GM18867 (cell line): ENCODE results near the gene CHMP4A.

ENCODE experiments used
- ATAC-seq: cut with Tn5 transposase; IDR thresholded peaks from one replicate; pipeline ENCODE4 v1.9.1; 2021; ENCODE audit warnings: mild to moderate bottlenecking, moderate library complexity; ENCODE audit not compliant: unreplicated experiment

Gene CHMP4A

DNA sequence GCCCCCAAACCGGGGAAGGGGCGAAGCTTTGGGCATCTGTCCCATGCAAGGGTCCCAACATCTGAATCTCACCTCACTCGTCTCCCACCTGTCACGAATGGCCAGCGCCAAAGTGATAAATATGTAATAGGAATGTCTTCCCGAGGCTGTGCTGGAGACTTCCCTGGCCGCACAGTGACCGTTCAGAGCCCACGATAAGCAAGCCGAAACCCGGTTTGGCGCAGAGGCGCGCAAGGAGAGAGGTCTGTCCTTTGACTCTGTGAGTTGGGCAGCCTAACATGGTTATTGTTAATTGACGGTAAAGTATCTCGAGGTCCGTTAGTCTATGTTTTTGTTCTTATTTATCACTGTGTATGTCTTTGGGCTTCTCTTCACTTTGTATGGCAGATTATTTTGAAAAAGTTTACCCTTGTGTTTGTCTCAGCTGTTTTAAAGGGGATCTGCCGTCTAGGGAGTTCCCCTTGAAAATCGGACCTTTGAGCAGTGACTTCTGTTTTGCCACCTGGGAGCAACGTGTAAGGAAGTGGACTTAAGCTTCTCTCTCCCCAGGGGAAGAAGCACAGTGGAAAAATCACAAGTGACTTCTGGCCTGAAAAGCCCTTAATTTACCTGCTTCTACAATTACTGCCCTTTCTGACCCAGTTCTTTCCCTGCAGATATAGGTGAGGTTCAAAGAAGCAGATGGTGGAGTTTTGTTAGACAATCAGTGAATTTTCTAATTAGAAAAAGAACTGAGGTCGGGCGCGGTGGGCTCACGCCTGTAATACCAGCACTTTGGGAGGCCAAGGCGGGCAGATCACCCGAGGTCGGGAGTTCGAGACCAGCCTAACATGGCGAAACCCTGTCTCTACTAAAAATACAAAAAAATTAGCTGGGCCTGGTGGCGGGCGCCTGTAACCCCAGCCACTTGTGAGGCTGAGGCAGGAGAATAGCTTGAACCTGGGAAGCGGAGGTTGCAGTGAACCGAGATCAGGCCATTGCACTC, 16.9 kb downstream of the CHMP4A start:
- peak; percentile 24 for ATAC-seq

DNA sequence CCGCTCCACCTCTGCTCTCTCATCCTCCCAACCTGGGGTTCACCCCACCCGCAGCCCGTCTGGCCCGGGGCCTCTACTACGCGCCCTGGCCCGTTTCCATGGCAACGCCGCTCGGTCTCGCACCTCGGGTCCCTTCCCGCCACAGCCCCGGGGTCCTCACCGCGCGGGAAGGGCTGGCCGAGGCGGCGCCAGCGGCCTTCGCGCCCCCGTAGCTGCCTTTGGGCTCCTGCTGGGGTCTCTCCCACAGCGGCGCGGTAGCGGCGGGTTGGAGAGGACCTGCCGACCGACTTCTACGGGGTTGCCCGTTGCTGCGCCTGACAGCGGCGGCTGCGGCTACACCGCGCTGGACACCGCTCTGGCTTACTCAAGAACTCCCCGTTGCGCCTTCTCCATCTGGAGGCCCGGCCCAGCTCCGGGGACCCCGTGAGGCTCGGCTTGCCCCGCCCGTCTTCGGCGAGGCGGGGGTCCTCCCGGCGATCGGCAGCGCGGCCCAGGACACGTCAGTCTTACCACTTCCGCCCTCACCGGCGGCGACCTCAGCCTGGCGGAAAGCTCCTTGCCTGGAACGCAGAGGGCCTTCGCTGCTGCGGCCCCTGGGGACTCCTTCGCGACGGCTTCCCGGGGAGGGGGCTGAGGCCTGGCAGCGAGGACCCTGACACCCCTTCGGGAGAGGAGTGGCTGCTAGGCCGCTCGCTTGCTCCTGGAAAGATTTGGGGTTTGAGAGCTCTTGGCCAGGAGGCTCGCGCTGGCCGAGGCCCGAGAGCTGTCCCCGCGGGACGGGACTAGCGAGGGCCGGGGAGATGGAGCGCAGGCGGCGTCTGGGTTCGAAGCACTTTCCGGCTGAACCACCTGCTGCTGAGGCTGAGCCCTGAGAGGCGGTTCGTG, 17.9 kb downstream of the CHMP4A start, which contains the start of gene TM9SF1:
TM9SF1 (minus strand) TSS at position 256 of the 885 bp plus-strand sequence. CDS start 422 bp downstream, outside the sequence.
- peak; percentile 81 for ATAC-seq

DNA sequence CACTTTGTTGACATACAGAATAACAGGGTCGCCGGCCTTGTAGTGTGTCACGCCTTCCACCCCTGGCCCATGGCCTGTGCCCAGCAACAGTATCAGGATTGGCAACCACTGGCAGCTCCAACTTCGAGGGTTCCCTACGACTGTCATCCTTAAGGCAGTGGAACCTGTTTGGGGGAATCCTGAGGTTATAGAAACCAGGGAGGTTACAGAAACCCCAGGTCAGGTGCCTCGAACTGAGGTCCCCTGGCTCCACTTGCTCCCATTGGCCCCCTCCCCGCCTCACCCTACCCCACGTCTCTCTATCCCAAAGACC, 18.5 kb downstream of the CHMP4A start:
- no peak for ATAC-seq

DNA sequence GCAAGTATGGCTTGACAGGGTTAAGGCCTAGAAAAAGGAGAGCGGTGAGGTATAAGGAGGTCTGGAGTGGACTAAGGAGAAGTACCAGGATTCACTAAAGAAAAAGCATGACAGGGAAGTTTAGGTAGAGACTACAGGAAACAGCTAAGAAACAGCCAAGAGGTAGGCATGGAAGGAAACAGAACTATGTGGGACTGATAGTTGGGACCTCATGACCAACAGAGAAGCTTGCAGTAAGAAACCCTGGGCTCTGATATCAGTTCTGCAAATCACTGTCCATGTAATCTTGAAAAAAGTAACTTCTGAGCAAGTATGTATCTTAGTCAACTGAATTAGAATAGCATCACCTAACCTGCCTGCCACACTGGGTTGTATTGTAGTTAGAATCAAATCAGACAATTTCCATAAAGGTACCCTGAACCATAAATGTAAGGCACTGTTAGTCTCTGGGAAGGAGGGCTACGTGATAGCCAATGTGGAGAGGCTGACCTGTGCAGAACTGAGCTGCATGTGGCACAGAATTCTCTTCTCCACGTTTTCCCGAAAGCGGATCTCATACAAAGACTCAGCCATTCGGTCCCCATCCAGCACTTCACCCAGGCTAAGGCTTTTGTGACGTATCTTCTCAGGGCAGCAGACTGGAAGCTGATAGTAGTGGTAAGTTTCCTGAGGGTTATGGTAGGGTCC, 19.0 kb downstream of the CHMP4A start:
- ATAC-seq: no peak

DNA sequence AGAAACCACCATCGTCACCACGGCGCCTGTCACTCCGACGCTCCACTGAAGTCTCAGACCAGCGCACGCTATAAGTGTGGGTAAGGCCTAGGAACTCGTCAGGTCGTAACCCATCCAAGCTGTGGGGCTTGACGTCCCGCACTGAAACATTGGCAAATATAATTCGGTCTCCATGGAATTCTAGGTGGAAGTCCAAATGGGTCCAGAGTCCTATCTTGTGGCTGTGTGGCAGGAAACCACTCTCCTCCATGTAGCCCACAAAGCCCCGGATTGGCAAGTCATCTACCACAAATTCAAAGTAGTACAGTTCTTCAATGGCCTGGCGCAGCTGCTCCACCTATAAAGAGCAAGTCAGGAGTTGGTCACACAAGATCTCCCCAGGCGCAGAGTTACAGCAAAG, 20.4 kb downstream of the CHMP4A start:
- ATAC-seq: no peak

DNA sequence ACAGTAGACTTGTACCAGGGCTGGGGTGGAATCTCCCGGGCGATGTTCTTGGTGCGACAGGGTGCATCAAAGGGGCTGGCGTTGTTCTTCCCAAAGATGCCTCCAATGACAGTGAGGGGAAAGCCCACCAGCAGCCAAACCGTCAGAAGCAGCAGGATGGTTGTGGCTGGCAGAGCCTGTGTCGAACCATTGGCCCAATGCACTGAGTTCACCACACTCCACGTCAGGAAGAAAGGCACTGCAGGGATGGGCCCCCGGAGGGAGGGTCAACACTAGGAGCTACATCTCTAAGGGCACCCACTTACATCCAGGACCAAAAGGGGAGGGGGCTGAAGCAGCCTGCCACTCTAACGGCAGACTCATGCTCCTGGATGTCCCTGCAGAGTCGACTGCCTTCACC, 22.9 kb downstream of the CHMP4A start:
- ATAC-seq: no peak

DNA sequence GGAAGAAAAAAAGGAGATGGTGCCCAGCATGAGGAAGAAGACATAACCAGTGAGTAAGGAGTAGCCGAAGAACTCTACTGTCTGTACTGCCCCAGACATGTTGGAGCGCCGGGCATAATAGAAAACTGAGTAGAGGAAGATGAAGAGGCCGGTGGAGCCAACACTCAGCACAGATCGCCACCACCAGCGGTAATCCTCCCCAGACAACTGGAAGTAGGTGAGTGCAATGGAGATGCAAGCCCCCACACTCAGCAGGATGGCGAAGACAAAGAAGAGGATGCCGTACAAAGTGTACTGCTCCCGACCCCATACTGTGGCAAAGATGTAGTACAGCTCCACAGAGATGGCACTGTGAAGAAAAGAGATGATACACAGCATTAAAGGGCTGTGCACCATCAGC, 23.8 kb downstream of the CHMP4A start:
- no peak for ATAC-seq

DNA sequence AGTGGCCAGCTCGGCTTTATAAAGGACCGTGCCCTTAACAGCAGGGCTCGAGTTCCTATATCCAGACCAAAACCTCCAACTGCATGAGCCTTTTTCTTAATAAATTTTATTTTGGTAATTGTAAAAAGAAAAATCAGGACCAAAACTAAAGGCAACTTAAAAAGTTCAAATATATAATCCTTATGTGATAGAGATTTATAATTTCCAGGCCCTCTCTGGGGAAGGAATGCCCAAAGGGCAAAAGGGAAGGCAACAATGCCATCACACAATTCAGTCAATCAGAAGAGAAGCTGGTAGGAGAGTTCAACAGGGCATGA, 24.3 kb downstream of the CHMP4A start:
- ATAC-seq: no peak

DNA sequence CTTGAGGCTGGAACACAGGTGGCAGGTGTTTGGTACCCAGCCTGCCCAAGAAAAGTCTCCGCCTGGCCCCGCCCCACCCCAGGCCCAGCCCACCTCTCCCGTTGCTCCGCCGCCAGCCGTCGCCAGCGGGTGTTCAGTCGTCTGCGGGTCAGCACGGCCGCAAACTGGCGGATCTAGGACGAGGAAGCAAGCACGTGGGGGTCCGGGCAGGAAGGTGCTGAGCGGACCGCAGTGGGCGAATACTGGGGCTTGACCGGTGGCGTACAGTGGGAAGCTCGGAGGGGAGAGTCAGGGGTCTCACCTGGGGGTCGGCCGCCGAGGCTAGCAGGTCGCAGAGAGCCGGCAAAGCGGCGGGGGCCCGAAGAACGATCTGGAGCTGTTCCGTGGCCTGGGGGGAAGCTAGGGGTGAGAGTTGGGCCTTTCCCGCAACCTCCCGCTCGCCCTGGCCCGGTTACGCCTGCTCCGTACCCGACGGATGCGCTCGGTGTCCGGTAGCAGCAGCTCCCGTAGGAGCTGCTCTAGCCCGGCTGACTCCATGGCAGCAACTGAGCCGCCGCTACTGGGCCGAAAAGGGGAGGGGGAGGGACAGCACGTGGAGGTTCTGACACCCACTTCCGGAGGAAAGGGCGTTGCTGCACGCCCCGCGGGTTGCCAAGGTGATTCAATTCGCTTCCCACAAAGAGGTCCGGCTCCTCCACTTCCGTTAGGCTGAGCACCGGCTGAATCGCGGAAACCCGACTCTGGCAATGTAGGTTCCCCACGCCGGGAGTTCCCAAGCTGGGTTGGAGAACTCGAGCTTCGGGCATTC, 24.8 kb downstream of the CHMP4A start, which contains the start of gene IPO4:
IPO4 (minus strand) TSS at position 566 of the 808 bp plus-strand sequence; CDS start at position 537, 29 bp downstream.
- ATAC-seq: peak; percentile 89

DNA sequence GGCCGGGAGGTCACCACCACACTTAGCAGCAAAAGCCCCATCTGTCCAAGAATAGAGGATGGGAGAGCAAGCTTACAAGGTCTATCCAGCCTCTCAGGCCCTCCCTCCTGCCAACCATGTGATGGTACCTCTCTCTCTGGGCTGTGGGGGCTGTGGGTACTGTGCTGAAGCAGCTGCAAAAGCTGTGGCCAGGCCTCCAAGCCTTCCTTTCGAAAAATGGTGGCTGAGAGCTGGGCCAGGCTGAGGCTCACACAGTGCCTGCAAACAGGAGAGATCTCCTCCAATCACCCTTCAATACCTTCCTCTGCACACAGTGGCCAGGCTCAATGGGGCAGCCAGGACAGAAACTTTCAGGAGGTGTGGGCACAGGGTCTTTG, 25.8 kb downstream of the CHMP4A start:
- ATAC-seq: no peak

DNA sequence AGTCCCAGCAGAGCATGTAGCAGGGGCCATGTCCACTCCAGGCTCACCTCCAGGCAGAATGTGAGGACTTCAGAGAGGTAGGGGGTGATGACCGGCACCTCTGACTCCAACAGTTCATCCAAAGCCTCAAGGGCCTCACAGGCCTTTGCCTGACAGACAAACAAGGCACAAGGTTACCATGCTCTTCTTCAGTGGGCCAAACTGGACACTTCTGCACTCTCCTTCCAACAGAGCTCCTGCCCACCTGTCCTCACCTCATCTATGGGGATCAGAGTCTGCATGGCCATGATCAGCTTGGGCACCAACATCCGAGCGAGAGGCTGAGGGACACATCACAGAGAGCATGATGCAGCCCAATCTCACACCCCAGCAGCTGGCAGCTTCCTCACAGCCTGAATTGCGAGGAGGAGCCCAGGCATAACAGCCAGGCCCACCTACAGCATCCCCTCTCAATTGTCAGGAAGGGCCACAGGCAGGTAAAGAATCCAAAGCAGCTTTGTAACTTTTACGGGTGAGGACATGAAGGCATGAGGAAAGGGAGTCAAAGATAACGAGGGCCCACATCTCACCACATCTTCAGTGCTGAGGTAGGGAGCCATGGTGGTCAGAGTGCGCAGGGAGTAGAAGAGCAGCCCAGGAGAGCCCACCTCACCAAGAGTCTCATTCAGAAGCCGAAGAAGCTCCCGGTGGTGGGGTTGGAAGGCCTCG, 26.3 kb downstream of the CHMP4A start:
- ATAC-seq: no peak

DNA sequence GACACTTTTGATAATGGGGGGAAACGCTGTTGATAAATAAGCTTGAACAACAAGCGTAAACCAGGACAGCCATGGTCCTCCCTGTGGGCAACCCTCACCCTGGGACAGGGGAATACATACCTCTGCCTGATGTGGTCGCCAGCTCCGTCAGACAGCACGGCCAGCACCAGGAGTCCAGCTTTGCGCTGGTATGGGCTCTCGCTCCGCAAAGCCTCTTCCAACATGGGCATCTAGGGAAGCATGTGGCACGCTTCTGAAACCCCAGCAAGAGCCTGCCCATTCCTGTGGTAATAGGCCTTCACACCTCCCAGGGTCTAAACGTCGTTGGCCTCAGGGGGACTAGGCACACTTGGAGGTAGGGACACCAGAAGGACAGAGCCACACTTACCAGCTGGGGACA, 27.5 kb downstream of the CHMP4A start:
- no peak for ATAC-seq

DNA sequence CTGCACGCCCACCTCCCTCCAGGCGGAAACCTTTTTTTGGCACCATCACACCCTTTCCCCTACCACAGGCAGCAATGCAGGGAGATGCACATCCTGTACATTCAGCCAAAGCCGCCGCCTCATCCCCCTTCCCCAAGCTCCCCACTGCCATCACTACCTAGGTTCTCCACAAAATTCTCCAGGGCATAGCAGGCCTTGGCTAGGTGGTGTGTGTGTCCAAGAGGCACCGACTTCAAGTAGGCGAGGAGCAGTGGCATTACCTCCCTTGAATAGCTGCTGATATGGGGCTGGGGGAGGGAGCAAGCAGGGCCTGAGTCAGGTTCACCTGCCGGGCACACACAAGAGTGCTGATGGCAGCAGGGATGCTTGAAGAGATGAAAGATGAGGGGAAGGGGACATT, 28.3 kb downstream of the CHMP4A start:
- ATAC-seq: no peak

DNA sequence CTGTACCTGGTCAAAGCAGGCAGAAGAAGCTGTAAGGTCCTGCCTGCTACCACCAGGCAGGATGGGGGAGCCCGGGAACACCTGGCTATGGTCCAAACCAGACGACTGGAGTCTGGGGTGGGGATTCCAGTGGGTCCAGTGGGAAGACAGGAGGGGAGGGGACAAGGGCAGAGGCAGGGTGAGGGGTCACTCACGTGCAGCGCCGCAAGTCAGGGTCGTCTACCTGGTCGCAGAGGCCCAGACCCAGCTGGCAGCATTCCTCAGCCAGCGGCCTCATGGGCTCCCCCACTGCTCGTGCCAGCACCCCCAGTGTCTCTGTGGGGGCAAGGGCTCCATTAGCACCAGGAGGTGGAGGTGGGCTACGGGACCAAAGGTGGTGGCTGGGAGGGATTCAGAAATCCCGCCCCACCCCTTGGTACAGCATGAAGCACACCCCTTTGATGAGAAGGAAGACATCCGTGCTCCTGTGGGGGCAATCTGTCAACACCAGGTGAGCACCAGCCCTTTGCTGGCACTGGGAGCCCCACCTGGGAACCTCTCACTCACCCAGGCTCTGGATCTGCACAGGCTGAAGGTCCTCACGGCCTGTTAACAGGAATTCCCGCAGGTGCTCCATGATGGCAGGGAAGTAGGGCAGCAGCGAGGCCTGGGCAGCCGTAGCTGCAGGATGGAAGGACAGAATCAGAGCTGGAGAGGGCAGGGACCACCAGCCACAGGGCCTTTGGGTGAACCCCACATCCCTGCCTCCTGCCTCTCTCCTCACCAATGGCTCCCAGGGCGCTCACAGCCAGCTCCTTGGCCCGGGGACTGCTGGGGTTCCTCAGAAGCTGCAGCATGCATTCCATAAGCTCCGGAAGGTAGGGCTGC, 29.0 kb downstream of the CHMP4A start:
- ATAC-seq: no peak

DNA sequence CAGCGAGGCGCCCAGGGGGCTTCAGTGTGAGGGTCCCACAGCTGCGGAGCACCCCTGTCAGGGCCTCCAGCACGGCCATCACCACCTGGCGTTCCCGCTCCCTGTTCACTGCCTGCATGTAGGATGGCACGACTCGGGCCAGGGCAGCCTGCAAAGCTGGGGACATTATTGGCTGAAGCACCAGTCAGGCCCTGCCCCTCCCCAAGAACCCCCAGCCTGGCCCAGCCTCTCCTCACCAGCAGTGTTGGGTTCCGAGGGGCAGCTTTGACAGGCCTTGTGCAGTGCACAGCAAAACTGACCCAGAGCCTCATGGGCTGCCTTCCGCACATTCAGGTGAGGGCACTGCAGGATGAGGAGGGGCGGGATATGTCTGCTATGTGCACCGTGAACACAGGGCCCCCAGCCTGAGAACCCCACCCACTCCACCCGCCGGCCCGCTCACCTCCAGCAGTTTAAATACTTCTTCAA, 30.2 kb downstream of the CHMP4A start:
- ATAC-seq: no peak

DNA sequence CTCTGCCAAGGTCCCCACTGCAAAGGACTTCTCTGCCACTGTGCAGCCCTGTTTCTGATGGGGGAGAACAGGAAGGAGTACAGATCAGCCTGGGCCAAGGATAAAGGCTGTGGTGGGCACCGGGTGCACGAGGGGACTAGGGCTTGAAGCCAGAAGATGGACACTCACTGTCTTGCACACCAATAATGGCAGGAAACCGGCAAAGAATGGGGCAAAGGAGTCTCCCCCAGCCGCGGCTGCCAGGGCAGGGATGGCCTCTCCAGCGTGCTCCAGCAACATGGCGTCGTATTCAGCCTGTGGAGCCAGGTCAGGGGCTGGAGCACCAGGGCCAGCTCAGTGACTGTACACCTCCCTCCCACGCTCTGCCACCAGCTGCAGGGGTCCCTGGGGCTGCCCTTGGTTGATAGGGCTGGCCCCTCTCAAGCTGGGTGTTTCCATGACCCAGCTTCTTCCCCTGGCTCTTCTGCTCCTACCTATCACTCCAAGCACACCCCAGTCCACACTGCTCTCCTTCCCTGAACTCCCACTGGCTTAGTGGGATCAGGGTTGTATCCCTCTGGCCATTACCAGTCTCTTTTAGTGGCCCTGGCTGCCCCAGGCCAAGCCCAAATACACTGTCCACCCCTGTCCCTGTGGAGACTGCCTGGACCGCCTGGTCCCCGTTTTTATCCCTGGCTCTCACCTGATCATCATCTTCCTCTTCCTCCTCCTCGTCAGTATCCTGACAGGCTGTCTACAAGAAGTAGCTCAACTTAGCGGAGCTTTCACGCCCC, 31.0 kb downstream of the CHMP4A start:
- ATAC-seq: no peak

DNA sequence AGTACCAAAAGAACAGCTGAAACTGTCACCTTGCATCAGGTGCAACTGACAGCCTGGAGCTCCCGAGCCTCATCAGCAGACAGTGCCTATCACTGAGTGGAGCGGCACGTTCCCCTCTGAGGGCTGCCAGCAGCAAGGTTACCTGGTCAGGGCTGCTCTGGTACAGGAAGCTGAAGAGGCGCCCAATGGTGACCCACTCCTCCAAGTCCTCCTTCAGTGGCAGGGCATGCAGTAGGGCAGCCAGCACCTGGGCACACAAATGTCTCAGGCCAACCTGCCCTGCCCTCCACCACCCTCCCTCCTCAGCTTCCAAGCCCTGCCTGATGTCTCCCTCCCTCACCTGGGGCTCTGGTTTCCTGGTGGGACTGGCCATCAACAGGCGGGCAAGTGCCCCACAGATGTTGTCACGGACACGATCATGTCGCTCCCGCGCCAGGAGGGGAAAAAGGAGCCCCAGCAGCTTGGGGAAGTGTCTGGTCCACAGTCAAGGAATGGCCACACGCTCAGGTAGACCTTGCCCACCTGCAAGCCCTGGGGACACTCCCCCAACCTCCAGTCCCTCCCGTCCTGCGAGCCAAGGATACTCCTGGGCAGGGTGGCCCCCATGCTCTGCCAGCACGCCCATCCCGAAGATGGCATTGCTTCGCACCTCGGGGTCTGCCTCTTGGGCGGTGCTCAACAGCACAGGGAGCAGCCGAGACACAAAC, 31.8 kb downstream of the CHMP4A start:
- ATAC-seq: no peak
